Measurements from ENCODE around the gene STAT5B. TPM values are rescaled to one million over a fixed set of nuclear protein-coding genes. Genes with fewer than 3 reads are reported as not detected.
A peak's percentile ranks its signal among the peaks of the same experiment; 100 is the strongest.

STAT5B gene
- total and polyA plus RNA-seq, 9 of the 15 experiments (the other 6 are each of a cell fraction or from before 2014, with no cell fraction given) = 20.8 to 176 (median 92.4) TPM

GRCh38 chr17:42322382-42323267 lies 46.4 kb upstream of the STAT5B start (continued):
- TF ChIP-seq ZNF143 (CRISPR knock-in tag; IDR thresholded peaks at IDR 0.05) = no peak
- no peak; the same call in 1 of the 2 replicates for TF ChIP-seq NCOA1 (IDR thresholded peaks at IDR 0.05; ENCODE audit: low read depth)
- TF ChIP-seq, protein P1, sequence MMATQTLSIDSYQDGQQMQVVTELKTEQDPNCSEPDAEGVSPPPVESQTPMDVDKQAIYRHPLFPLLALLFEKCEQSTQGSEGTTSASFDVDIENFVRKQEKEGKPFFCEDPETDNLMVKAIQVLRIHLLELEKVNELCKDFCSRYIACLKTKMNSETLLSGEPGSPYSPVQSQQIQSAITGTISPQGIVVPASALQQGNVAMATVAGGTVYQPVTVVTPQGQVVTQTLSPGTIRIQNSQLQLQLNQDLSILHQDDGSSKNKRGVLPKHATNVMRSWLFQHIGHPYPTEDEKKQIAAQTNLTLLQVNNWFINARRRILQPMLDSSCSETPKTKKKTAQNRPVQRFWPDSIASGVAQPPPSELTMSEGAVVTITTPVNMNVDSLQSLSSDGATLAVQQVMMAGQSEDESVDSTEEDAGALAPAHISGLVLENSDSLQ (IDR thresholded peaks at IDR 0.05) = peak; percentile 19; the same call in 1 of the 2 replicates
- no peak for TF ChIP-seq POLR2B (IDR thresholded peaks at IDR 0.05; ENCODE audit: low read depth, partially characterized antibody)
- TF ChIP-seq, protein P2, sequence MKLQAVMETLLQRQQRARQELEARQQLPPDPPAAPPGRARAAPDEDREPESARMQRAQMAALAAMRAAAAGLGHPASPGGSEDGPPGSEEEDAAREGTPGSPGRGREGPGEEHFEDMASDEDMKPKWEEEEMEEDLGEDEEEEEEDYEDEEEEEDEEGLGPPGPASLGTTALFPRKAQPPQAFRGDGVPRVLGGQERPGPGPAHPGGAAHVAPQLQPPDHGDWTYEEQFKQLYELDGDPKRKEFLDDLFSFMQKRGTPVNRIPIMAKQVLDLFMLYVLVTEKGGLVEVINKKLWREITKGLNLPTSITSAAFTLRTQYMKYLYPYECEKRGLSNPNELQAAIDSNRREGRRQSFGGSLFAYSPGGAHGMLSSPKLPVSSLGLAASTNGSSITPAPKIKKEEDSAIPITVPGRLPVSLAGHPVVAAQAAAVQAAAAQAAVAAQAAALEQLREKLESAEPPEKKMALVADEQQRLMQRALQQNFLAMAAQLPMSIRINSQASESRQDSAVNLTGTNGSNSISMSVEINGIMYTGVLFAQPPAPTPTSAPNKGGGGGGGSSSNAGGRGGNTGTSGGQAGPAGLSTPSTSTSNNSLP (IDR thresholded peaks at IDR 0.05; ENCODE audit: borderline replicate concordance, low read depth, low read length) = no peak
- no peak for TF ChIP-seq HINFP (tag; conservative IDR thresholded peaks at IDR 0.05; ENCODE audit: low read depth)
- TF ChIP-seq THRA (IDR thresholded peaks at IDR 0.05) = no peak
- no peak for TF ChIP-seq RBM15 (IDR thresholded peaks at IDR 0.05; ENCODE audit: insufficient read depth, low read length)
- peak; percentile 98 for TF ChIP-seq DEAF1 (CRISPR knock-in tag; IDR thresholded peaks at IDR 0.05)
- TF ChIP-seq, protein P3, sequence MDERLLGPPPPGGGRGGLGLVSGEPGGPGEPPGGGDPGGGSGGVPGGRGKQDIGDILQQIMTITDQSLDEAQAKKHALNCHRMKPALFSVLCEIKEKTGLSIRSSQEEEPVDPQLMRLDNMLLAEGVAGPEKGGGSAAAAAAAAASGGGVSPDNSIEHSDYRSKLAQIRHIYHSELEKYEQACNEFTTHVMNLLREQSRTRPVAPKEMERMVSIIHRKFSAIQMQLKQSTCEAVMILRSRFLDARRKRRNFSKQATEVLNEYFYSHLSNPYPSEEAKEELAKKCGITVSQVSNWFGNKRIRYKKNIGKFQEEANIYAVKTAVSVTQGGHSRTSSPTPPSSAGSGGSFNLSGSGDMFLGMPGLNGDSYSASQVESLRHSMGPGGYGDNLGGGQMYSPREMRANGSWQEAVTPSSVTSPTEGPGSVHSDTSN (CRISPR knock-in tag; IDR thresholded peaks at IDR 0.05; ENCODE audit: low read depth) = no peak
- TF ChIP-seq, protein P3 (tag; conservative IDR thresholded peaks at IDR 0.05; ENCODE audit: low read depth) = no peak
- TF ChIP-seq RUNX1 (IDR thresholded peaks at IDR 0.05; ENCODE audit: low read depth) = no peak
- TF ChIP-seq RNF2 (IDR thresholded peaks at IDR 0.05) = peak; percentile 73
- no peak for TF ChIP-seq MTF1 (CRISPR knock-in tag; IDR thresholded peaks at IDR 0.05; ENCODE audit: borderline replicate concordance)
- no peak for TF ChIP-seq YBX1 (IDR thresholded peaks at IDR 0.05)
- TF ChIP-seq RAD21 (CRISPR knock-in tag; conservative IDR thresholded peaks at IDR 0.05 in 1 of 2, IDR thresholded peaks at IDR 0.05 in 1 of 2) = peak; percentile 99
- no peak for TF ChIP-seq RHOXF2B (CRISPR knock-in tag; conservative IDR thresholded peaks at IDR 0.05)

Measured in K562 (cell line).